Measurements from ENCODE around the gene PSMD7.

DNA sequence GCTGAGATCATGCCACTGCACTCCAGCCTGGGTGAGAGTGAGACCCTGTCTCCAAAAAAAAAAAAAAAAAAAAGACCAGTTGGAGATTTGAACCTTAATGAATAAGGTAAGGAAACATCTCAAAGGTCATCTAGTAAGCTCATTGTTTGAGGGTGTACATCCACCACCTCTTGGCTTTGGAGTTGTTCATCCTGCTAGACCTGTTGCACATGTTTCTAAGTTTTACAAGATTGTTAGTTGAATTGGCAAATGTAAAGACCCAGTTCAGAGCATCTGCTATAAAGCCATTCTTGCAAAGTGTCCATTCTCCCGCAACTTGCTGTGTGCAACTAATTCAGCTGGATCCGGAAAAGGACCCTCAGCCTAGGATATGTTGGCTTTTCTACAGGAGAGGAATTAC lies 1.5 kb downstream of the PSMD7 start:
- TF ChIP-seq POLR2A (IDR thresholded peaks at IDR 0.05) = no peak
- TF ChIP-seq, protein P1, sequence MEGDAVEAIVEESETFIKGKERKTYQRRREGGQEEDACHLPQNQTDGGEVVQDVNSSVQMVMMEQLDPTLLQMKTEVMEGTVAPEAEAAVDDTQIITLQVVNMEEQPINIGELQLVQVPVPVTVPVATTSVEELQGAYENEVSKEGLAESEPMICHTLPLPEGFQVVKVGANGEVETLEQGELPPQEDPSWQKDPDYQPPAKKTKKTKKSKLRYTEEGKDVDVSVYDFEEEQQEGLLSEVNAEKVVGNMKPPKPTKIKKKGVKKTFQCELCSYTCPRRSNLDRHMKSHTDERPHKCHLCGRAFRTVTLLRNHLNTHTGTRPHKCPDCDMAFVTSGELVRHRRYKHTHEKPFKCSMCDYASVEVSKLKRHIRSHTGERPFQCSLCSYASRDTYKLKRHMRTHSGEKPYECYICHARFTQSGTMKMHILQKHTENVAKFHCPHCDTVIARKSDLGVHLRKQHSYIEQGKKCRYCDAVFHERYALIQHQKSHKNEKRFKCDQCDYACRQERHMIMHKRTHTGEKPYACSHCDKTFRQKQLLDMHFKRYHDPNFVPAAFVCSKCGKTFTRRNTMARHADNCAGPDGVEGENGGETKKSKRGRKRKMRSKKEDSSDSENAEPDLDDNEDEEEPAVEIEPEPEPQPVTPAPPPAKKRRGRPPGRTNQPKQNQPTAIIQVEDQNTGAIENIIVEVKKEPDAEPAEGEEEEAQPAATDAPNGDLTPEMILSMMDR (IDR thresholded peaks at IDR 0.05) = no peak
